Smooth muscle cell (in vitro differentiated cells): ENCODE data around the gene ASCL2. TPM values are rescaled to one million over a fixed set of nuclear protein-coding genes. Genes with fewer than 3 reads are reported as not detected.

Experiments
- DNase-seq: peaks from one replicate; lab custom pipeline; 2025; ENCODE audit not compliant: unreplicated experiment; lab: John Stamatoyannopoulos, UW
- H2AFZ ChIP-seq: fragments of 200-600 bp; sonication (generic); 2 replicates; pipeline ENCODE4 v1.6.0; 2016; ENCODE audit warnings: antibody characterized with exemption, low read depth, mild to moderate bottlenecking
- H3F3A ChIP-seq: fragments of 200-600 bp; sonication (generic); 2 replicates; pipeline ENCODE4 v1.6.0; 2017; ENCODE audit warnings: antibody characterized with exemption, low read depth
- H3K27ac ChIP-seq: fragments of 200-600 bp; sonication (generic); 2 replicates; pipeline ENCODE4 v1.5.1; 2016; ENCODE audit warnings: low read depth, mild to moderate bottlenecking
- H3K27me3 ChIP-seq: fragments of 200-600 bp; sonication (generic); 2 replicates; pipeline ENCODE4 v1.6.1; 2016; ENCODE audit warnings: low read depth, mild to moderate bottlenecking
- H3K36me3 ChIP-seq: fragments of 200-600 bp; sonication (generic); 2 replicates; pipeline ENCODE4 v1.5.1; 2016; ENCODE audit warnings: low read depth
- H3K4me1 ChIP-seq: fragments of 200-600 bp; sonication (generic); 2 replicates; pipeline ENCODE4 v1.5.1; 2016; ENCODE audit warnings: low read depth
- H3K4me2 ChIP-seq: fragments of 200-600 bp; sonication (generic); 2 replicates; pipeline ENCODE4 v1.6.0; 2016; ENCODE audit warnings: mild to moderate bottlenecking
- H3K4me3 ChIP-seq: fragments of 200-600 bp; sonication (generic); 2 replicates; pipeline ENCODE4 v1.5.1; 2016; ENCODE audit warnings: mild to moderate bottlenecking
- H3K79me2 ChIP-seq: fragments of 200-600 bp; sonication (generic); 2 replicates; pipeline ENCODE4 v1.6.0; 2016; ENCODE audit warnings: low read depth, mild to moderate bottlenecking
- H3K9ac ChIP-seq: fragments of 200-600 bp; sonication (generic); 2 replicates; pipeline ENCODE4 v1.6.0; 2016; ENCODE audit warnings: low read depth
- H3K9me3 ChIP-seq: fragments of 200-600 bp; sonication (generic); replicated peaks from 2 replicates; pipeline ENCODE4 v1.5.1; 2016; ENCODE audit warnings: low read depth
- H4K20me1 ChIP-seq: fragments of 200-600 bp; sonication (generic); 2 replicates; pipeline ENCODE4 v1.6.0; 2016; ENCODE audit warnings: low read depth
- WGBS: methylation state at CpG from one replicate; pipeline ENCODE4 v1.1.7; 2016; ENCODE audit warnings: low lambda C conversion rate; 5-methylcytosine and 5-hydroxymethylcytosine counted together
- polyA plus RNA-seq: library from polyadenylated mRNA; unstranded; fragments of >200 nt; fragmentation: Nextera tagmentation; extraction: Ambion mirVana; gene quantifications from 2 replicates; pipeline ENCODE4 v1.2.1, GENCODE V29; 2016
- total RNA-seq: library from RNA; depleted of rRNA; stranded (reverse); fragments of >200 nt; gene quantifications from 2 replicates; pipeline ENCODE4 v1.2.3, GENCODE V29; 2014
- TF ChIP-seq, protein P1 (sequence below): fragments of 200-600 bp; sonication (generic); IDR thresholded peaks from 2 replicates; pipeline ENCODE4 v1.5.1; 2017; ENCODE audit warnings: borderline replicate concordance, mild to moderate bottlenecking, antibody characterized with exemption; ENCODE audit not compliant: insufficient read depth, poor library complexity, severe bottlenecking

Gene ASCL2
- total and polyA plus RNA-seq, 2 experiments from 2014 or later = 0.33 TPM; not detected in 1

DNA sequence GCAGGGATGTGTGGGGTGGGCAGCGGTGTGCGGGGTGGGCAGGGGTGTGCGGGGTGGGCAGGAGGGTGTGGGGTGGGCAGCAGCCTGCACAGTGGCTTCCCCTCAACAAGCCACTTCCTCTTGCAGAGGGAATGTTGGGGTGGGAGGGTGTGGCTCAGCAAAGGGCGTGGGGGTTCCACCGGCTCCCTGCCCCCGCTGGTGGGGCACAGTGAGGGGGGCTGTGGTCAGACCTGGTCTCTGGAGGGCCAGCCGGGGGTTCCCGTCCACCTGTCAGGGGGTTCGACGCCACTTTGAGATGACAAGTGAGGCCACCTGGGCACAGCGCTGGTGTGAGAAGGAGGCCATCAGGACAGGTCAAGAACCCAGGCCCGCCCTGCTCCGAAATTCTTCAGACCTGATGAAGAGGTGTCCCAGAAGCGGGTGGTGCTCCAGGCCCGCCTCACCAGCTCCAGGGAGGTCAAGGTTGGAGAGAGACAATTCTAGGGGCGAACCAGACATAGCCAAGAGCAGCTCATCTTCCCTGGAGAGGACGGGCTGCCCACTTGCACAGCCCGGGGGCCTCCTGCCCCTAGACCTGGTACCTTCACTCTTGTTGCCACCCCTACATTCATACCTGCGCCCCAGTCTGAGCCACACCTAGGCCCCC, 30.0 kb upstream of the ASCL2 start:
- no peak overlapping the region for H3K4me2 ChIP-seq
- H3K4me1 ChIP-seq = peaks cover 2% of the 10 kb centered on the region
- TF ChIP-seq, protein P1, sequence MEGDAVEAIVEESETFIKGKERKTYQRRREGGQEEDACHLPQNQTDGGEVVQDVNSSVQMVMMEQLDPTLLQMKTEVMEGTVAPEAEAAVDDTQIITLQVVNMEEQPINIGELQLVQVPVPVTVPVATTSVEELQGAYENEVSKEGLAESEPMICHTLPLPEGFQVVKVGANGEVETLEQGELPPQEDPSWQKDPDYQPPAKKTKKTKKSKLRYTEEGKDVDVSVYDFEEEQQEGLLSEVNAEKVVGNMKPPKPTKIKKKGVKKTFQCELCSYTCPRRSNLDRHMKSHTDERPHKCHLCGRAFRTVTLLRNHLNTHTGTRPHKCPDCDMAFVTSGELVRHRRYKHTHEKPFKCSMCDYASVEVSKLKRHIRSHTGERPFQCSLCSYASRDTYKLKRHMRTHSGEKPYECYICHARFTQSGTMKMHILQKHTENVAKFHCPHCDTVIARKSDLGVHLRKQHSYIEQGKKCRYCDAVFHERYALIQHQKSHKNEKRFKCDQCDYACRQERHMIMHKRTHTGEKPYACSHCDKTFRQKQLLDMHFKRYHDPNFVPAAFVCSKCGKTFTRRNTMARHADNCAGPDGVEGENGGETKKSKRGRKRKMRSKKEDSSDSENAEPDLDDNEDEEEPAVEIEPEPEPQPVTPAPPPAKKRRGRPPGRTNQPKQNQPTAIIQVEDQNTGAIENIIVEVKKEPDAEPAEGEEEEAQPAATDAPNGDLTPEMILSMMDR = no peak
- peaks cover 3% of the 10 kb centered on the region for H3K27me3 ChIP-seq
- no peak for DNase-seq
- no peak overlapping the region for H2AFZ ChIP-seq
- H3K36me3 ChIP-seq = no peaks in the 10 kb centered on the region
- no peaks in the 10 kb centered on the region for H3F3A ChIP-seq
- no peaks in the 10 kb centered on the region for H4K20me1 ChIP-seq
- no peaks in the 10 kb centered on the region for H3K79me2 ChIP-seq
- no peak overlapping the region for H3K9ac ChIP-seq
- 96% methylated on average over 13 of the region's 19 CpGs for WGBS
- H3K4me3 ChIP-seq = no peak overlapping the region
- no peak overlapping the region for H3K27ac ChIP-seq
- no peaks in the 10 kb centered on the region for H3K9me3 ChIP-seq

DNA sequence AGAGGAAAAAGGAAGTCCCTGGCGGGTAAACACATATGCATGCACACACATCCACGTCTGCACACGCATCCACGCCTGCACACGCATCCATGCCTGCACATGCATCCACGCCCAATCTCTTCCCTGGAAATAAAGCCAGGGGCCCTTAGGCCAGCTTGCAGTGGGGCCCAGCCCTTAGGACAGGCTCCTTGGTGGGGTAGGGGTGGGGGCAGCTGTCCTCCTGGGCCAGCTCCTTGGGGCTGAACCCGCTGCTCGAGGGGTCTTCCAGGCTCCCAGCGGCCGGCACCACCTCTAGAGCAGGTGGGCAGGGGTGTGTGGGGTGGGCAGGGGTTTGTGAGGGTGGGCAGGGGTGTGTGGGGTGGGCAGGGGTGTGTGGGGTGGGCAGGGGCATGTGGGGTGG, 29.4 kb upstream of the ASCL2 start:
- TF ChIP-seq, protein P1 = no peak
- no peak for DNase-seq
- no peak overlapping the region for H3K4me3 ChIP-seq
- 58% methylated on average over 7 of the region's 10 CpGs for WGBS
- H4K20me1 ChIP-seq = no peaks in the 10 kb centered on the region
- no peak overlapping the region for H3K27ac ChIP-seq
- peaks cover 2% of the 10 kb centered on the region for H3K4me1 ChIP-seq
- H3K27me3 ChIP-seq = peaks cover 5% of the 10 kb centered on the region
- H3K9me3 ChIP-seq = no peaks in the 10 kb centered on the region
- H3F3A ChIP-seq = no peaks in the 10 kb centered on the region
- H3K36me3 ChIP-seq = no peaks in the 10 kb centered on the region
- H2AFZ ChIP-seq = no peak overlapping the region
- H3K9ac ChIP-seq = no peak overlapping the region
- H3K79me2 ChIP-seq = no peaks in the 10 kb centered on the region
- no peak overlapping the region for H3K4me2 ChIP-seq

DNA sequence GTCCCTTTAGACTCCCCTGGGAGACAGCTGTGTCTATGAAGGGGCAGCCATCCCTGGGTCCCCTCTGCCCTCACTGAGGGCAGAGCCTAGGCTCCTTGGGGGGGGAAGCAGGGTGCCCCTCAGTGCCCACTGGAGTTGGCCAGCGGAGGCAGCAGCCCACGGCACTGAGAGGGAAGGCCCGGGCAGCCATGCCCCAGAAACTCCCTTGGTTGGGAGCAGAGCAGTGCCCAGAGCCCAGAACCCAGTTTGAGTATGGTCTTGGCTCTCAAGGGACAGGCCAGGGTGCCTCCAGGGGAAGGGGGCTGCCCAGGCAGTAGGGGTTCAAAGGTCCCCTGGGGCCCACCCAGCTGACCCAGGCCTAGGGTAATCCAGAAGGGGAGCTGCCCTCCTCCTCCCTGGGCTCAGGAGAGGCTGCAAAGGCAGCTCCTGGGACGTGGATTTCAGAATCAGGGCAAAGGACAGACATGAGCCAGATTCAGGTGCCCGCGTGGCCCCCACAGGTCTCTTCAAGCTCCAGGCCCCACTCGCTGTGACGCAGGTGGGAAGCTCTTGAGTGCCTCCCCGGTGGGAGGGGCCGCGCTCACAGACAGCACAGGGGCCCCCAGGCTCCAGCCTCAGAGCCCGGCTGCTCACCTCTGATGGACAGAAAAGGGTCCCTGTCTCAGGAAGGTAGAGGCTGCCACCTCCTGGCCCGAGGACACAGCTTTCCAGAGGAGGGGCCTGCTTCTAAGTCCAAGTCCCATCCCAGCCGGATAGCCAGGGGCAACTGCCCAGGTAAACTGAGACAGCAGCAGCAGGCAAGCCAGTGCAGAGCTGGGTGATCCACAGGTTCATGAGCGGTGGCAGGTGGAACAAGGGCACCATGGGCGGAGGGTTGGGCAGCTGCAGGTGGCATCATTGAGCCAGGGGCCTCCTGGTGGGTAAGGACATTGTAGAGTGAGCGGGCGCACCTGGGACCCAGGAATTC, 28.7 kb upstream of the ASCL2 start:
- DNase-seq = no peak
- 63% methylated on average over 18 of the region's 18 CpGs for WGBS

More for the DNA sequence above, 28.7 kb upstream of the ASCL2 start:
- no peak overlapping the region for H3K27ac ChIP-seq
- H3K9me3 ChIP-seq = no peaks in the 10 kb centered on the region
- H3F3A ChIP-seq = no peaks in the 10 kb centered on the region
- H3K4me2 ChIP-seq = no peak overlapping the region
- H3K4me1 ChIP-seq = peaks cover 2% of the 10 kb centered on the region
- no peaks in the 10 kb centered on the region for H4K20me1 ChIP-seq
- H2AFZ ChIP-seq = no peak overlapping the region
- H3K36me3 ChIP-seq = no peaks in the 10 kb centered on the region
- TF ChIP-seq, protein P1 = peak; percentile 29
- no peak overlapping the region for H3K9ac ChIP-seq
- H3K79me2 ChIP-seq = no peaks in the 10 kb centered on the region
- peaks cover 9% of the 10 kb centered on the region for H3K27me3 ChIP-seq
- H3K4me3 ChIP-seq = no peak overlapping the region
